Heart left ventricle (tissue), 16 donors: ENCODE data around the gene PPM1K. TPM values are rescaled to one million over a fixed set of nuclear protein-coding genes. Genes with fewer than 3 reads are reported as not detected.

Source experiments
- ATAC-seq, 4 donors: fragments of 200-7000 bp; cut with Tn5 transposase; one replicate each; pipeline ENCODE4 v1.9.1; 2020 to 2022; ENCODE audit warnings: moderate library complexity in 4 of 4, mild to moderate bottlenecking in 3 of 4, moderate number of reproducible peaks in 1 of 4
- DNase-seq, 5 donors: peaks; one replicate each; pipeline ENCODE4 v3.0.0-alpha.2; 2020
- H3K27ac ChIP-seq, 12 donors: fragments of 200-600 bp; sonication (generic) in 4 of 12; one replicate each; pipeline versions ENCODE4 v1.5.0 to v1.8.0; 2016 to 2022; ENCODE audit warnings: mild to moderate bottlenecking in 2 of 12
- H3K27me3 ChIP-seq, 9 donors: fragments of 200-600 bp; sonication (generic) in 2 of 9; one replicate each; pipeline versions ENCODE4 v1.5.1 to v1.8.0; 2016 to 2022; ENCODE audit warnings: mild to moderate bottlenecking in 3 of 9
- H3K36me3 ChIP-seq, 9 donors: fragments of 200-600 bp; sonication (generic) in 2 of 9; one replicate each; pipeline versions ENCODE4 v1.5.0 to v1.8.0; 2018 to 2022; ENCODE audit warnings: mild to moderate bottlenecking in 2 of 9
- H3K4me1 ChIP-seq, 12 donors: fragments of 200-600 bp; sonication (generic) in 4 of 12; one replicate each; pipeline versions ENCODE4 v1.5.0 to v1.8.0; 2016 to 2022; ENCODE audit warnings: mild to moderate bottlenecking in 3 of 12
- H3K4me3 ChIP-seq, 12 donors: fragments of 200-600 bp; sonication (generic) in 4 of 12; one replicate each; pipeline versions ENCODE4 v1.5.0 to v1.8.0; 2017 to 2022; ENCODE audit warnings: mild to moderate bottlenecking in 9 of 12, moderate library complexity in 4 of 12
- H3K9me3 ChIP-seq, 12 donors: fragments of 200-600 bp; sonication (generic) in 4 of 12; one replicate each; pipeline versions ENCODE4 v1.5.0 to v1.8.0; 2016 to 2022; ENCODE audit warnings: mild to moderate bottlenecking in 1 of 12
- POLR2A ChIP-seq, 2 donors: fragments of 450-650 bp; IDR thresholded peaks; one replicate each; pipeline ENCODE4 v1.6.1; 2017; ENCODE audit warnings: antibody characterized with exemption in 2 of 2, mild to moderate bottlenecking in 2 of 2, moderate library complexity in 2 of 2
- WGBS, 4 donors: extraction: QIAGEN DNeasy Blood & Tissue Kit in 2 of 4; methylation state at CpG; one replicate each; pipeline versions ENCODE4 v1.1.5 to v1.1.7; 2013 to 2018; 5-methylcytosine and 5-hydroxymethylcytosine counted together
- intact Hi-C, 10 donors: fragments of 100-400 bp; cut with DNase I; formaldehyde crosslinking; loops; one replicate each; pipeline versions ENCODE4 v1.11.1 to v1.14.2; 2022
- polyA plus RNA-seq, 2 donors: library from polyadenylated mRNA; stranded (reverse); fragments of 200-250 nt; gene quantifications; one replicate each; pipeline ENCODE4 v1.2.3, GENCODE V29; 2013
- total RNA-seq, 9 donors: library from RNA; depleted of rRNA in 2 of 9; stranded (reverse); fragments of >200 nt in 2 of 9; fragmentation: NEBNext Ultra II Directional in 3 of 9; extraction: Animal tissue kit (Norgen Biotek cat#: 25700) in 3 of 9; gene quantifications; one replicate each; pipeline versions ENCODE4 v1.1.0 to v1.2.4, GENCODE V29; 2016 to 2023
- TF ChIP-seq, protein P1 (sequence below), 12 donors: fragments of 200-600 bp; sonication (generic) in 4 of 12; IDR thresholded peaks; one replicate each; pipeline versions ENCODE4 v1.5.0 to v1.8.0; 2018 to 2022; ENCODE audit warnings: antibody characterized with exemption in 12 of 12, mild to moderate bottlenecking in 5 of 12
- donor health status: ischemic (EF 13 %, LVEDD 7.1; RV severe dilation, severe dysfunction).
- donor health status: healthy with polysubstance abuse.
- donor health status: DM: no; HTN: yes; CAD: no.
- donor health status: DM: no; HTN: no; CAD: no.
- donor health status: ischemic (EF 25% LVEDD 6.9; RV normal size, moderate dysfunction).
- donor health status: ischemic (EF 25% LVEDD 5.7; RV mildly dilated, moderate dysfunction).
- donor health status: healthy.
- donor health status: DM: yes; HTN: yes; CAD: no.
- donor health status: ischemic (EF 35%, LVEDD 5.7; RV mildly dilated, moderate dysfunction).
- donor health status: nonischemic (EF 11% LVEDD 7.7; RV severe dilation, severe dysfunction).
- donor health status: DM: yes; HTN: yes; CAD: no.
- donor health status: PGD.
- donor health status: ischemic (EF 29% LVEDD 5.4; RV normal size, mild dysfunction).
- donor health status: nonischemic (EF 23%, LVEDD 6.1; RV moderate dilation, normal function).

PPM1K gene
- total and polyA plus RNA-seq, 11 donors = 72.8 to 332 (median 235) TPM

DNA sequence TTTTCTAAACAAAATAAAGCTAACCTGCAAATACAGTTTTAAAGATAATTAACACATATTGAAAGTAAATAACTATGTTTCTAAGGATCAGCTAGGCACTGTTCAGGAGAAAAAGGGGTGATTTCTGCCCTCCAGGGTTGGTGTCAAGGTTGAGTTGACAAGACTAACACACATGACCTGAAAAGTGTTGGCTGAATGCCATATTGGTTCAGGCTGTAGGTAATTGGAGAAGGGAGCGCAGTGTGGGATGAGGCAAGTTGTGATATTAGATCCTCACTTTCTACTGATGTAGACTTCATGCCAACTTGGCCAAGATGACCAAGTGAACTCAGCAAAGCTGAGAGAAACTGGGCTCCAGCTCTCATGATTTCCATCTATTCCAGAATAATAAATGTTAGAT is 42.2 kb downstream of the PPM1K start:
- no peak for TF ChIP-seq POLR2A (IDR thresholded peaks at IDR 0.05)
- TF ChIP-seq, protein P1, sequence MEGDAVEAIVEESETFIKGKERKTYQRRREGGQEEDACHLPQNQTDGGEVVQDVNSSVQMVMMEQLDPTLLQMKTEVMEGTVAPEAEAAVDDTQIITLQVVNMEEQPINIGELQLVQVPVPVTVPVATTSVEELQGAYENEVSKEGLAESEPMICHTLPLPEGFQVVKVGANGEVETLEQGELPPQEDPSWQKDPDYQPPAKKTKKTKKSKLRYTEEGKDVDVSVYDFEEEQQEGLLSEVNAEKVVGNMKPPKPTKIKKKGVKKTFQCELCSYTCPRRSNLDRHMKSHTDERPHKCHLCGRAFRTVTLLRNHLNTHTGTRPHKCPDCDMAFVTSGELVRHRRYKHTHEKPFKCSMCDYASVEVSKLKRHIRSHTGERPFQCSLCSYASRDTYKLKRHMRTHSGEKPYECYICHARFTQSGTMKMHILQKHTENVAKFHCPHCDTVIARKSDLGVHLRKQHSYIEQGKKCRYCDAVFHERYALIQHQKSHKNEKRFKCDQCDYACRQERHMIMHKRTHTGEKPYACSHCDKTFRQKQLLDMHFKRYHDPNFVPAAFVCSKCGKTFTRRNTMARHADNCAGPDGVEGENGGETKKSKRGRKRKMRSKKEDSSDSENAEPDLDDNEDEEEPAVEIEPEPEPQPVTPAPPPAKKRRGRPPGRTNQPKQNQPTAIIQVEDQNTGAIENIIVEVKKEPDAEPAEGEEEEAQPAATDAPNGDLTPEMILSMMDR (IDR thresholded peaks at IDR 0.05) = no peak
- Histone ChIP-seq H3K4me1 (peaks cover 0 to 22% (median 4%) of the 10 kb centered on the region in 12 donors), H3K4me3 (no peak overlapping the region), H3K27ac (no peak overlapping the region), H3K36me3 (no peaks in the 10 kb centered on the region), H3K9me3 (peaks cover 0 to 8% (median 0%) of the 10 kb centered on the region in 12 donors), H3K27me3 (no peaks in the 10 kb centered on the region)
- no peak for DNase-seq
- no peak for ATAC-seq
- 69 to 93% (median 81%) methylated on average over 1 of the region's 1 CpG for WGBS, 4 donors
- intact Hi-C loops = loop anchor here in 1 of 10 donors (5.0 kb wide), 1 partner anchor 35 kb away; no protein-coding TSS in a partner anchor

DNA sequence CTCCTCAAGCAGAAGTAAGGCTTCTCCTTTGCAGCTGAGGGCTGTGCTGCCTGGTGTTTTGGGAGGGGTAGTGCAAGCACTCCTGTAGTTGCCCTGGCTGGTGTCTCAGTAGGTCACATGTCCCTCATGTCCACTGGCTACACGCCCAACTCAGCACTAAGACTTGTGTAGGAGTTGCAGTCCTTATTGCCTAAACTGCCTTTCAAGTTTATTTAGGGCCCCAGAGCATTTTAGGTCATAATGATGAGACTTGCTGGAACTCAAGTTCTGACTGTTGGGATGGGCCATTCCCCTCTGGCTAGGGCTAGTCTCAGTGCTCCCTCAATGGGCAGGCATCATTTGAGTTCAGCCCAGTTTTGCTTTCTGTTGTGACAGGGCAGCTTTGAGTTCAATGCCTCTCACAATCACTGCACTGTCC is 44.1 kb downstream of the PPM1K start:
- WGBS, 4 donors = 30 to 66% (median 43%) methylated on average over 1 of the region's 1 CpG
- Histone ChIP-seq H3K27me3 (no peaks in the 10 kb centered on the region), H3K36me3 (no peaks in the 10 kb centered on the region), H3K27ac (peak overlapping the region in 6 of 12 donors; percentile 15 to 63 (median 48)), H3K4me3 (no peak overlapping the region), H3K9me3 (peaks cover 0 to 13% (median 0%) of the 10 kb centered on the region in 12 donors), H3K4me1 (peaks cover 0 to 22% (median 4%) of the 10 kb centered on the region in 12 donors)
- DNase-seq (peak; percentile 65 to 91 (median 73)), ATAC-seq (peak; percentile 96 to 97 (median 97))
- TF ChIP-seq, protein P1 (IDR thresholded peaks at IDR 0.05) = peak in 4 of 12 donors; percentile 7 to 22 (median 8)
- TF ChIP-seq POLR2A (IDR thresholded peaks at IDR 0.05) = no peak
- intact Hi-C loops = loop anchor here in 1 of 10 donors (5.0 kb wide), 1 partner anchor 37 kb away; no protein-coding TSS in a partner anchor

DNA sequence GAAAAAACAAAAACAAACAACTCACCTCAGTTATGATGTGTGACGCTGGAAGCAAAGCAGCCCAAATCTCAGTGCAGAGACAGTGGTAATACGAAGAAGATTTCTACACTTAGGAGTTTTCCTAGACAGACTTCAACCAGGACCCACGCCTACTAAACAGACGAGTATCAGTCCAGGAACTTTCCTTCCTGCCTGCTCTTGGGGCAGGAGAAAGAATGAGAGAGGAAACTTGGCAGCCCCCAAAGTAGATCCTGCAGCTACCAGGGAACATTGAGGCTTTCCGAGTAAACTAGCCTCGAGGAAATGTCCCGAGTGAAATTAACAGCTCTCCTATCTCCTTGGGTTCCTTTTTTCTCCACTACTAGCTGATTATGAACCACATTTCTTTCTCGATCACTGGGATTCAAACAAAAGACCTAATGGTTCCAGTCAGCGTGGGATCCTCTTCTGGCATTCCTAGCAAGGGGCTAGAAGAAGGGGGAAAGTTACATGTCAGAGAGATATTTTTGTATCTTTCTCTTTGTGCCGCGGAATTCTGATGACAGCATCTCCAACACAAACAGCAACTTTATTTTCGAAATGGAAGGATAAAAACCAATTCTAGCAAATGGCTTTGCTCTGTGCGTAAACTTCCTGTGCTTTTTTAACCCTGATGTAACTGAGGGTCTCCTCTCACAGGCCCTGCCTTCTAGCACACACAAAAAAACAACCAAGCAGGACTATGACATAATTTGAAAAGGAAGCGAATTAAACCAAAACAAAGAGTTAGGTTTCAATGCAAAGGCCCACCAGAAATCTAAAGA is 53.2 kb downstream of the PPM1K start:
- Histone ChIP-seq H3K27ac (peak overlapping the region in 11 of 12 donors; percentile 58 to 86 (median 78)), H3K9me3 (peaks cover 0 to 10% (median 0%) of the 10 kb centered on the region in 12 donors), H3K4me1 (peaks cover 0 to 16% (median 6%) of the 10 kb centered on the region in 12 donors), H3K27me3 (no peaks in the 10 kb centered on the region), H3K4me3 (peak overlapping the region in 10 of 12 donors; percentile 23 to 58 (median 48)), H3K36me3 (no peaks in the 10 kb centered on the region)
- ATAC-seq = peak; percentile 39 to 74 (median 72)
- TF ChIP-seq, protein P1 (IDR thresholded peaks at IDR 0.05) = no peak
- TF ChIP-seq POLR2A (IDR thresholded peaks at IDR 0.05) = no peak
- intact Hi-C loops = loop anchor here in 2 of 10 donors (5.0 to 10.0 kb wide), 2 partner anchors 51 to 144 kb away; partner anchors contain the start of genes HERC6 (in 1 of the 2) and PPM1K (in 1 of the 2)
- DNase-seq = no peak
- WGBS, 4 donors = 8 to 16% (median 9%) methylated on average over 14 of the region's 14 CpGs

DNA sequence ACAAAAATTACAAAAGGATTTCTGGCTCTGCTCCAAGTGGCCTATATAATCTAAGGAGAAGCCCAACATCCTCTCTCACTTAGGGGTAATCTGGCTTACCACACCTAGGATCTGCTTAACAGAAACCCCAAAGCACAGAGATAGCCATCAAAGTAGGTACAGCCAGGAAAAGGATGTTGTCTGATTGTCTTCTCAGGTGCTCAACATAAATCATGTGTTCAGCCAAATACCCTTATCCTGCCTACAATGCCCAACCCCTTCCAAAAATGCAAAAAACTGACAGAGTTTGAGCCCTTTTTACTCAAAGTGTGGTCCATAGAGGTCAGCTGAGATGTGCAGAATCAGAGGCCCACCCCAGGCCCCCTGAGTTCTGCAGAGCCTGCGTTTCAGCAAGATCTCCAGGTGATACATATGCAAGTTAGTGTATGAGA is 53.9 kb downstream of the PPM1K start:
- Histone ChIP-seq H3K4me3 (peak overlapping the region in 10 of 12 donors; percentile 6 to 58 (median 48)), H3K27ac (peak overlapping the region in 9 of 12 donors; percentile 60 to 86 (median 79)), H3K36me3 (no peaks in the 10 kb centered on the region), H3K4me1 (peaks cover 0 to 21% (median 6%) of the 10 kb centered on the region in 12 donors), H3K27me3 (no peaks in the 10 kb centered on the region), H3K9me3 (peaks cover 0 to 10% (median 0%) of the 10 kb centered on the region in 12 donors)
- ATAC-seq (no peak), DNase-seq (no peak)
- 25 to 45% (median 42%) methylated on average over 1 of the region's 1 CpG for WGBS, 4 donors
- TF ChIP-seq, protein P1 (IDR thresholded peaks at IDR 0.05) = no peak
- no peak for TF ChIP-seq POLR2A (IDR thresholded peaks at IDR 0.05)
- intact Hi-C loops = loop anchor here in 2 of 10 donors (5.0 to 10.0 kb wide), 2 partner anchors 52 to 144 kb away; partner anchors contain the start of genes HERC6 (in 1 of the 2) and PPM1K (in 1 of the 2)
